KMS-11 (cell line): ENCODE data around the gene TPH1.

Experiments used
- H2AFZ ChIP-seq: fragments of 200-600 bp; sonication (generic); 2 replicates; pipeline ENCODE4 v1.6.1; 2016; ENCODE audit warnings: antibody characterized with exemption, mixed run types, low read depth
- H3K27ac ChIP-seq: fragments of 200-600 bp; sonication (generic); 2 replicates; pipeline ENCODE4 v1.6.1; 2016; ENCODE audit warnings: mild to moderate bottlenecking, mixed run types
- H3K27me3 ChIP-seq: fragments of 200-600 bp; sonication (generic); 2 replicates; pipeline ENCODE4 v1.6.1; 2017; ENCODE audit warnings: mild to moderate bottlenecking, low read depth, mixed run types, moderate library complexity; ENCODE audit not compliant: insufficient read depth
- H3K36me3 ChIP-seq: fragments of 200-600 bp; sonication (generic); 2 replicates; pipeline ENCODE4 v1.6.1; 2017; ENCODE audit warnings: mild to moderate bottlenecking, mixed run types; ENCODE audit not compliant: insufficient read depth
- H3K4me1 ChIP-seq: fragments of 200-600 bp; sonication (generic); 2 replicates; pipeline ENCODE4 v1.6.1; 2016; ENCODE audit warnings: mild to moderate bottlenecking, low read depth, mixed run types; ENCODE audit not compliant: poor library complexity, severe bottlenecking
- H3K4me2 ChIP-seq: fragments of 200-600 bp; sonication (generic); 2 replicates; pipeline ENCODE4 v1.7.0; 2016; ENCODE audit warnings: mild to moderate bottlenecking, mixed run types
- H3K4me3 ChIP-seq: fragments of 200-600 bp; sonication (generic); IDR thresholded peaks from 2 replicates; pipeline ENCODE4 v1.6.1; 2017; ENCODE audit warnings: low read depth, low read length, mixed read lengths; ENCODE audit not compliant: insufficient read depth
- H3K79me2 ChIP-seq: fragments of 200-600 bp; sonication (generic); 2 replicates; pipeline ENCODE4 v1.6.1; 2016; ENCODE audit warnings: low read depth, mixed run types; ENCODE audit not compliant: insufficient read depth
- H3K9ac ChIP-seq: fragments of 200-600 bp; sonication (generic); 2 replicates; pipeline ENCODE4 v1.6.1; 2016; ENCODE audit warnings: mild to moderate bottlenecking, mixed run types
- H4K20me1 ChIP-seq: fragments of 200-600 bp; sonication (generic); 2 replicates; pipeline ENCODE4 v1.6.1; 2016; ENCODE audit warnings: mild to moderate bottlenecking, mixed run types; ENCODE audit not compliant: insufficient read depth
- TF ChIP-seq, protein P1 (sequence below): fragments of 200-600 bp; sonication (generic); conservative IDR thresholded peaks from 2 replicates; pipeline ENCODE4 v1.6.1; 2017; ENCODE audit warnings: low read depth, mild to moderate bottlenecking, antibody characterized with exemption, low read length, moderate library complexity, mixed read lengths

Gene TPH1

DNA sequence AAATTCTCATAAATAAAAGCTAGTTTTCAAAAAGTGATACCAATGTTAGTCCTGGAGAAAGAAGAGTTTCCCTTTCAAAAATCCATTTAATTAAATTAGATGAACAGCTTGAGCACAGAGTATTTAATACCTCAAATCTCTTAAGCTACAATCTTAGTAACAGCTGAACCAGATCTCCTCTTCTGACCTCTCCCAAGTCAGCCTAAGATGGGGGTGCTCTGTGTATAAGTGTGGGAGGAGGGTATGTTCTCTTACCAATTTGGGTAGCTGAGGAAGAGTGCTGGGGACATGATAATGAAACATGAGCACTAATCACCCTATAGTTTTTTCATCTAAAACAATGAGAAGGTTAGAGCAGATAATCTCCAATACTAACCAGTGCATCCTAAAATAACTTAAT, 9.6 kb downstream of the TPH1 start:
- Histone ChIP-seq H3K79me2 (no peaks in the 10 kb centered on the region), H3K27me3 (no peaks in the 10 kb centered on the region), H3K4me1 (no peaks in the 10 kb centered on the region), H4K20me1 (no peaks in the 10 kb centered on the region), H3K27ac (no peak overlapping the region), H3K9ac (no peak overlapping the region), H3K36me3 (no peaks in the 10 kb centered on the region), H3K4me3 (no peak overlapping the region), H3K4me2 (no peak overlapping the region), H2AFZ (no peak overlapping the region)
- TF ChIP-seq, protein P1, sequence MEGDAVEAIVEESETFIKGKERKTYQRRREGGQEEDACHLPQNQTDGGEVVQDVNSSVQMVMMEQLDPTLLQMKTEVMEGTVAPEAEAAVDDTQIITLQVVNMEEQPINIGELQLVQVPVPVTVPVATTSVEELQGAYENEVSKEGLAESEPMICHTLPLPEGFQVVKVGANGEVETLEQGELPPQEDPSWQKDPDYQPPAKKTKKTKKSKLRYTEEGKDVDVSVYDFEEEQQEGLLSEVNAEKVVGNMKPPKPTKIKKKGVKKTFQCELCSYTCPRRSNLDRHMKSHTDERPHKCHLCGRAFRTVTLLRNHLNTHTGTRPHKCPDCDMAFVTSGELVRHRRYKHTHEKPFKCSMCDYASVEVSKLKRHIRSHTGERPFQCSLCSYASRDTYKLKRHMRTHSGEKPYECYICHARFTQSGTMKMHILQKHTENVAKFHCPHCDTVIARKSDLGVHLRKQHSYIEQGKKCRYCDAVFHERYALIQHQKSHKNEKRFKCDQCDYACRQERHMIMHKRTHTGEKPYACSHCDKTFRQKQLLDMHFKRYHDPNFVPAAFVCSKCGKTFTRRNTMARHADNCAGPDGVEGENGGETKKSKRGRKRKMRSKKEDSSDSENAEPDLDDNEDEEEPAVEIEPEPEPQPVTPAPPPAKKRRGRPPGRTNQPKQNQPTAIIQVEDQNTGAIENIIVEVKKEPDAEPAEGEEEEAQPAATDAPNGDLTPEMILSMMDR, result no peak

DNA sequence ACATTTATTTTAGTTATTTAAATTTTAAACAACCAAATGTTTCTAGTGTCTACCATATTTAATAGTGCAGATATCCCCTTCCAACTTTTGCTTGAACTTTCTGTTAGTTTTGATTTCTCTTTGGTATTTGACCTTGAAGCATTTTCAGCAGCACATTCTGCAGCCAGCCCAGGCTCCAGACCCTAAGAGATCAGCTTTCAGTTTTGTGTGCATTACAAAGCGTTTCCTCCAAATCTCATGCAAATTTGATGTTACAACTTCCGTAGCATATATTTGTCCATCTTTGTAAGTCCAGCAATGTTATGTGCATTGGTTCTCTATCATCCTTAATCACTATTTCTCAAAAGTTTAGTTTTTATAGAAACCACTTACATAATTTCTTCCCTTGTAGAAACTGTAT, 18.6 kb downstream of the TPH1 start:
- H3K27me3 ChIP-seq, result no peaks in the 10 kb centered on the region
- no peaks in the 10 kb centered on the region for H3K4me1 ChIP-seq
- no peaks in the 10 kb centered on the region for H3K79me2 ChIP-seq
- H3K4me3 ChIP-seq, result no peak overlapping the region
- H3K9ac ChIP-seq, result no peak overlapping the region
- no peak overlapping the region for H3K4me2 ChIP-seq
- no peaks in the 10 kb centered on the region for H4K20me1 ChIP-seq
- no peak overlapping the region for H2AFZ ChIP-seq
- TF ChIP-seq, protein P1, result no peak
- H3K36me3 ChIP-seq, result no peaks in the 10 kb centered on the region
- H3K27ac ChIP-seq, result no peak overlapping the region

DNA sequence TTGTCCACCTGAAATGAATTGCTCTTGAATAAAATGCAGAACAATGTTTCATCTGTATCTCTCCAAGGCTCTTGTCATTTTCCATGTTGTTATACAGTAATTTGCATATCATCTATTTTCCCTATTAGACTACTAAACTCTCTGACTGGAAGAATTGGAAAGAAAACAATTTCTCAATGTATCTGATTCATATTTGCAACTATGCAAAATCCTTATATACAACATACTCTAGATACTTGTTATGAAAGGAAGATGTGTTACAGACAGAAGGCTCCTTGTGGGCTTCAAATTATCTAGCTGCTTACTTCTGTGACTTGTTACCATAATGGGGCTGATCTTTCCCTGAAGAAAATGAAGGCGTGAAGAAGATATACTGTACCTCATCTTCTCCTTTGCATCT, 23.6 kb downstream of the TPH1 start:
- Histone ChIP-seq H3K27me3 (no peaks in the 10 kb centered on the region), H3K4me1 (no peaks in the 10 kb centered on the region), H3K9ac (no peak overlapping the region), H4K20me1 (no peaks in the 10 kb centered on the region), H3K4me3 (no peak overlapping the region), H3K79me2 (no peaks in the 10 kb centered on the region), H3K4me2 (no peak overlapping the region), H2AFZ (no peak overlapping the region), H3K27ac (no peak overlapping the region), H3K36me3 (no peaks in the 10 kb centered on the region)
- TF ChIP-seq, protein P1, result no peak

DNA sequence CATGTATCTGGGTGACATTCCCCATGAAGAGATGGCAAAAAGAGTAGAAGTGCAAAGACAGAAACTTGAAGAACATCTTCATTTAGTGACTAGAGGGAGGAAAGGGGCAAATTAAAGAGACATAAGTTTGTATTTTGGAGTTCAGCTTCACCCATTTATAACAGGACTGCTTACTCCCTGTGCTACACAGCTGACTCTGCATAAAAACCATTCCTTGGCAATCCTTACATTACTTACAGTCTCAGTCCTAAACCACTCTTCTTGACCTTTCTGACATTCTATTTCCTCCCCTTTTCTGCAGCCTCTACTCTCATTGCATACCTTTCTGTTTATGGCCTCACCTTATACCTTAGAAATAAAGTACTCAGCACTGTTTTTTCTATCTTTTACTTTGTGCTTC, 26.4 kb downstream of the TPH1 start:
- Histone ChIP-seq H3K4me1 (no peaks in the 10 kb centered on the region), H2AFZ (no peak overlapping the region), H3K4me3 (no peak overlapping the region), H3K27ac (no peak overlapping the region), H3K36me3 (no peaks in the 10 kb centered on the region), H3K4me2 (no peak overlapping the region), H3K79me2 (no peaks in the 10 kb centered on the region), H3K27me3 (no peaks in the 10 kb centered on the region), H3K9ac (no peak overlapping the region), H4K20me1 (no peaks in the 10 kb centered on the region)
- TF ChIP-seq, protein P1, result no peak

DNA sequence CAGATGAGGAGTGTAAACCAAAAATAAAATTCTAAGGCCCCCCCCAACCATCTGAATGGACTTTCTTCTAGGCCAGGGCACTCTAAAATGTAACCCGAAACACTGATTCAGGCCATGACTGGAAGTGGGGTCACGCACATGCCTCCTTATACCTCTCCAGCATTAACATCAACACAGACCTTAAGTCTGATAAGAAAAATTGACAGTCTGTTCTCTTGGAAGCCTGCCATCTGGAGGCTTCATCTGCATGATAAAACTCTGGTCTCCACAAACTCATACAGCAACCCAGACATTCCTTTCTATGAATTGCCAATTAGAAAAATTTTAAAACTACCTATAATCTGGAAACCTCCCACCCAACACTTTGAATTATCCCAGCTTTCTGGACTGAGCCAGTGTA, 29.3 kb downstream of the TPH1 start:
- Histone ChIP-seq H2AFZ (no peak overlapping the region), H4K20me1 (no peaks in the 10 kb centered on the region), H3K9ac (no peak overlapping the region), H3K79me2 (no peaks in the 10 kb centered on the region), H3K4me1 (peaks cover 13% of the 10 kb centered on the region), H3K27ac (no peak overlapping the region), H3K4me2 (no peak overlapping the region), H3K27me3 (no peaks in the 10 kb centered on the region), H3K36me3 (no peaks in the 10 kb centered on the region), H3K4me3 (no peak overlapping the region)
- TF ChIP-seq, protein P1, result no peak
